Muscle layer of duodenum (tissue), 2 donors: Measurements from ENCODE around the gene NR2F2.

ENCODE experiments used
- H3K27ac ChIP-seq: one replicate; pipeline ENCODE4 v1.7.0; 2013; ENCODE audit warnings: mild to moderate bottlenecking, low read length
- H3K27me3 ChIP-seq: one replicate; pipeline ENCODE4 v1.7.0; 2013; ENCODE audit warnings: low read depth, mild to moderate bottlenecking, control low read depth, low read length
- H3K36me3 ChIP-seq, 2 donors: one replicate each; pipeline ENCODE4 v1.7.0; 2013; ENCODE audit warnings: low read length in 2 of 2, control low read depth in 1 of 2, mild to moderate bottlenecking in 1 of 2; ENCODE audit not compliant: insufficient read depth in 2 of 2, control insufficient read depth in 1 of 2
- H3K4me1 ChIP-seq, 2 donors: one replicate each; pipeline ENCODE4 v1.7.0; 2013; ENCODE audit warnings: low read length in 2 of 2, mild to moderate bottlenecking in 2 of 2, control low read depth in 1 of 2, moderate library complexity in 1 of 2; ENCODE audit not compliant: insufficient read depth in 2 of 2, control insufficient read depth in 1 of 2
- H3K4me3 ChIP-seq, 2 donors: one replicate each; pipeline ENCODE4 v1.7.0; 2013; ENCODE audit warnings: low read length in 2 of 2, low read depth in 1 of 2, mild to moderate bottlenecking in 1 of 2
- H3K9me3 ChIP-seq, 2 donors: one replicate each; pipeline ENCODE4 v1.7.0; 2013; ENCODE audit warnings: low read length in 2 of 2, control low read depth in 1 of 2, mild to moderate bottlenecking in 1 of 2; ENCODE audit not compliant: control insufficient read depth in 1 of 2
- donor health status: healthy.

The NR2F2 gene

DNA sequence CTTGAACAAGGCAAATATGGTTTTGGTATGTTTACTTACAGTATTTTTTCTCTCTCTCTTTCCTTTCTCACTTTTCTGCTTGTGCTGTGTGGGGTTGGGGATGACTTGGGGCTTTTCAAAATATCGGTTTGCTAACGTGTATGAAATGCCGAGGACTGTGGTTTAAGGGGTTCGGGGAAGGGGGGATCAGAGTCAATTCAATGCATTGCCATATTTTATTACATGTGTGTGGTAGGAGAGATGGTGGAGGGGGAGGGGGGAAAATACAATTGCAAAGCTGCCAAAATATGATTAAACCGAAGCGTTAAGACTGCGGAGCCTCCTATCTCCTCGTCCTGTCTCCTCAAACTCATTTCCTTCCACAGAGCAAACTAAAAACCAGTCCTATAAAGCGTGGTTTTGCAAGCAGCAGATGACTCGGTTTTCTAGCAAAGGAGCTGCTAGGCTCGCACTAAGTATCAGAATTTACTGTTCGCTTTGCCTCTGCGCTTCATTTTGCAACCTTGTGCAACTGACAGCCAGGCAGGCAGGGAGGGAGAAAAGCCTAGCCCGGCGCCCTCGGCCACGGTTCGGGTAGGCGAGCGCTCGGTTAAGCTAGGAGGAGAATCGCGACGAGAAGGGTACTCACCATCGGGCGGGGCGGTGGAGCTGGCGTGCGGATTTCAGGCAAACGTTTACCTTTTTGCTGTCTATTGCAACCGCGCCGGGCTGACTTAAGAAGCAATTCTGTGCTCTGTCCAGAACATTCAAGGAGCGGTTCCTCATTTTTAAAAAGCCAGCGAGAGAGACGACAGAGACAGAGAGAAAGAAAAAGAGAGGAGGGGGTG, 4.0 kb upstream of the NR2F2 start:
- Histone ChIP-seq H3K36me3 (no peaks in the 10 kb centered on the region), H3K9me3 (no peaks in the 10 kb centered on the region), H3K27me3 (peaks cover 12% of the 10 kb centered on the region), H3K4me3 (peak overlapping the region; percentile 72 to 88), H3K4me1 (peaks cover 6 to 7% of the 10 kb centered on the region in 2 donors), H3K27ac (peak overlapping the region; percentile 90)

DNA sequence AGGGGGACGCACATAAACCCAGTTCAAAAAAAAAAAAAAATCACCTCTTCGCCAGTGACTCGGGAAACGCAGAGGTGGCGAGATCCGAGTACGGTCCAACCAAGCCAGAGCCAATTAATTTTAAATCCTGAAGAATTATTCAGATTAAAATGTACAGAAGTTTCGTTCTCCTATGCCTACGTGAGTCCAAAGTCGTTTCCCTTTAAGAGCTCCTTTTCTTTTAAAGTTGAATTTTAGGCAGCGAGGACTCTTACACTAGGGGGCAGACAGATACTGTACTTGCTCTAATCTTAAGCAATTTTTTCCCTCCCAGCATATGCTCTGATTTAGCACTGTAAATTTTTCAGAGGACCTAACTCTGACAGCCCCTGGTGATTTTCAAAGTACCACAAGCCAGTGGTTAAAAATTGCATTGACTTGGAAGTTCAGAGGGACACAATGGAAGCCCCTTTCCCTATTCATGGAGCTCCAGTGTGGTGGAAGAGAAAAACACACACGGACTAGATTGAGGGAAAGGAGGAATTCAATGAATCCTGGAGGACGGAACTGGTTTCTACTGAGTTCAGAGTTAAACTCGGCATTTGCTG, 3.3 kb upstream of the NR2F2 start:
- Histone ChIP-seq H3K27me3 (peaks cover 8% of the 10 kb centered on the region), H3K36me3 (no peaks in the 10 kb centered on the region), H3K27ac (peak overlapping the region; percentile 90), H3K4me3 (peak overlapping the region; percentile 72 to 88), H3K9me3 (no peaks in the 10 kb centered on the region), H3K4me1 (peaks cover 6 to 7% of the 10 kb centered on the region in 2 donors)

DNA sequence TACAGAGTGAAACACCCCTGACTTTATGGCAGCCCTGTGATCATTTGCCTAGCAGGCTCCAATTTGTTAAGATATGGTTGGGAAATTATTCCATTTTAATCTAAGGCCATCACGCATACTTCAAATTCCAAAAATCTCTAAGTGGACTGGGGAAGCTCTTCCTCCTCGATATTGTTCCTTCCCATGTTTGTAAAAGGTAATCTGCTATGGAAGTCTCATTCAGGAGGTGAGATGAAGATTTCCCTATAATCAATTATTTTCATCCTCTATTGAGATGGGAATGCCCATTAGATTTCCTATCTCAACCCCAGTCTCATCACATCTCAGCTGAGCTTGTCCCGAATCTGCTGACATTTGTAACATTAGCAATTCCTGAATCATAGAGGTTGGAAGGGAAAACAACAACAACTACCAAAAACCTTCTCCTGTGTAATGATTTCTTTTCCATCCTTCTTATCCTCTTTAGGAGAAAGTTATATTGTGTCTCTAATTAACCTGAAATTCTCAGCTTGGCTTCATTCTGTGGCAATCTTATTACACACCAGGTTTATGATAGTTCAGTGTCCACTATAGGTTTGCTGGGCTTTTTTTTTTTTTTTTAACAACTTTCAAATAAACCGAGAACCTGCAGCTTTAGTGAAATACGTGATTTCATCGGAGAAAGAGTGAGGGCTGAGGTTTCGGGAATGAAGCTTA, 2.2 kb upstream of the NR2F2 start:
- peak overlapping the region; percentile 72 to 88 for H3K4me3 ChIP-seq
- H3K9me3 ChIP-seq = no peaks in the 10 kb centered on the region
- H3K27me3 ChIP-seq = peaks cover 4% of the 10 kb centered on the region
- H3K4me1 ChIP-seq = peaks cover 4 to 6% of the 10 kb centered on the region in 2 donors
- H3K27ac ChIP-seq = peak overlapping the region; percentile 90
- H3K36me3 ChIP-seq = no peaks in the 10 kb centered on the region

DNA sequence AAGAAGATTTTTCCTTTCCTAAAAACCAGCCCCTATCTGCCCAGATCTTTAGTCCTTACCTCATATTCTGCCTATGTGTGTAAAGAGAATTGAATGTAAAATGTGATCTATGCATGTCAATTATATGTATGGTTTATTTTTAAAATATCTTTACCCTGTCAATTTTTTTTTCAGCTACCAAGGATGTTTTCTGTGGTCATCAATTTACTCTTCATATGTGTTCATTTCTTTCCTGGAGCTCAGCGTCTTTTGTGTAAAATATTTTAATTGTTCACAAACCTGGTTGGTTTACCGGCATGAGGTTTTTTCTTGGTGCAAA, 1.7 kb upstream of the NR2F2 start:
- no peaks in the 10 kb centered on the region for H3K36me3 ChIP-seq
- peaks cover 0 to 6% of the 10 kb centered on the region in 2 donors for H3K4me1 ChIP-seq
- H3K27me3 ChIP-seq = peaks cover 2% of the 10 kb centered on the region
- no peaks in the 10 kb centered on the region for H3K9me3 ChIP-seq
- H3K4me3 ChIP-seq = peak overlapping the region; percentile 72 to 88
- H3K27ac ChIP-seq = peak overlapping the region; percentile 90

DNA sequence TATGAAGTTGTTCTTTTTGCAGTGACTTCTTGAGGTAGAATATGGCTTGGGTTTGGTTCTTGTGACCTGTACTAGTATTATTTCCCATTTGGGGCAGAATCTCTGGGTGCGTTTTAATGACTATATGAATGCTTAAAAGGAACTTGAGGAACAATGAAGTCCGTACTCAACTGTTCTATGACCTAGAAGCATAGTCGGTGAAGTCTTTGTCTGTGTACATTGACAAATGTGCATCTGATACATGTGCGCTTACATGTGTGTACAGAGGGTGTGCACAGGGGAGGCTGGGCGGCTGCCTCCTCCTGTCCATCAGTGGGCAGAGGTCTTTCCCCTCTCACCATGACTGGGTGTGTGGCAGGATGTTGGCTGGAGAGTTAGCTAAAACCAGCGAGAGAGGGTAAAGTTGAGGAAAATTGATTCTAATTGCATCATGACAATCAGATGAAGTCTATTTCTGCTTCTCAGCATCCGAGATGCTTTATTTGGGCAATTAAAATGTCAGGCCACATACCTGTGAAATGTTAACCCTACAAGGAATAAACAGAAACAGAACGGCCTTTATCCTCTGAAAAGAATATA, 1.0 kb upstream of the NR2F2 start:
- Histone ChIP-seq H3K9me3 (no peaks in the 10 kb centered on the region), H3K27me3 (no peaks in the 10 kb centered on the region), H3K4me1 (peaks cover 0 to 6% of the 10 kb centered on the region in 2 donors), H3K27ac (peak overlapping the region; percentile 90), H3K36me3 (no peaks in the 10 kb centered on the region), H3K4me3 (peak overlapping the region; percentile 72 to 88)

DNA sequence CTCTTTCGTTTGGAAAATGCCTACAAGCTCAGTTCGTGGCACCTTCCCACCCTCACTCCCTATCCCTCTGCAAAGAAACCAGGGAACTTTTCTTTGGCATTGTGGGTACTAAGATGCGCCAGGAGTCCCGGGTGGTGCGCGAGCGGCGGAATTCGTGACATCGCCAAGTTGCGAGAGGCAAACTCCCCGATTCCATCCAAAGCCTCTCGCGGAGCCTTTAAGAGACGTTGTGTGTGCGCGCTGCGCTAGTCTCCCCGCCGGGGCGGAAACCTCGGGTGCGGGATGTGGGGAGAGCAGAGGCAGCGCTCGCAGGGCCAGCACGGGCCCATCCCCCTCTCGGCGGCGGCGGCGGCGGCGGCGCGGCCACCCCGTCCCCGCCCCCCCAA, 443 bp upstream of the NR2F2 start:
- Histone ChIP-seq H3K4me3 (peak overlapping the region; percentile 72 to 88), H3K27ac (peak overlapping the region; percentile 90), H3K27me3 (no peaks in the 10 kb centered on the region)

DNA sequence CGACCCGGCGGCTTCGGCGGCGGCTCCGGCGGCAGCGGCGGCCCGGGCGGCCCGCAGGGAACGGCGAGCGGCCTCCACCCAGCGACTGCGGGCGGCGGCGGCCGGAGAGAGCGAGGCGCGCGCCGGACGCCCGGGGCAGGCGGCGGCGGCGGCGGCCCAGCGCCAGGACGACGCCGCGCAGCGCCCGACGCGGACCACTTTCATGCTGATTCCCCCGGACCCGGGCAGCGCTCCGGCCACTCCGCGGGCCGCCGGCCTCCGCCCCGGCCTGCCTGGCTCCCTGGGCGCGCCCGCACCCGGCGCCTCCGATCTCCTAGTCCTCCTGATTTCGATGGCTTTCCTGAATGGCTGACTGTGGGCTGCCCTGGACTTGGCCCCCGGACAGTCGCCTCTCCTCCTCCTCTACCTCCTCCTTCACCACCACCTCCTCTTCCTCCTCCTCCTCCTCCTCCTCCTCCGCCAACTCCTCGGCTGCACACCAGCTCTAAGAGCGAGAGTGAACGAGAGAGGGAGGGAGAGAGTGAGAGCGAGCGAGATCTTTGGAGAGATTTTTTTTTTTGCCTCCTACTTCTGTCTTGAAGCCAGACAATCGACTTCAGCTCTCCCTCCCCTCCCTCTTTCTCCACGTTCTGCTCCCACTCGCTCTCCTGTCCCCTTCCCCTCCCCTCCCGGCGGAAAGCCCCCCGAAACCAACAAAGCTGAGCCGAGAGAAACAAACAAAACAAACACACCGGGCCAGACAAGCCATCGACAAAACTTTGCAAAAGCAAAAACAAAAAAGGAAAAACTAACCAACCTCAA, 844 bp downstream of the NR2F2 start:
- Histone ChIP-seq H3K4me1 (peaks cover 0 to 6% of the 10 kb centered on the region in 2 donors), H3K27ac (peak overlapping the region; percentile 91), H3K36me3 (no peaks in the 10 kb centered on the region), H3K27me3 (no peaks in the 10 kb centered on the region), H3K4me3 (peak overlapping the region; percentile 80 to 95), H3K9me3 (no peaks in the 10 kb centered on the region)

More for the DNA sequence above, 443 bp upstream of the NR2F2 start:
- H3K9me3 ChIP-seq = no peaks in the 10 kb centered on the region
- H3K36me3 ChIP-seq = no peaks in the 10 kb centered on the region
- peaks cover 0 to 6% of the 10 kb centered on the region in 2 donors for H3K4me1 ChIP-seq

DNA sequence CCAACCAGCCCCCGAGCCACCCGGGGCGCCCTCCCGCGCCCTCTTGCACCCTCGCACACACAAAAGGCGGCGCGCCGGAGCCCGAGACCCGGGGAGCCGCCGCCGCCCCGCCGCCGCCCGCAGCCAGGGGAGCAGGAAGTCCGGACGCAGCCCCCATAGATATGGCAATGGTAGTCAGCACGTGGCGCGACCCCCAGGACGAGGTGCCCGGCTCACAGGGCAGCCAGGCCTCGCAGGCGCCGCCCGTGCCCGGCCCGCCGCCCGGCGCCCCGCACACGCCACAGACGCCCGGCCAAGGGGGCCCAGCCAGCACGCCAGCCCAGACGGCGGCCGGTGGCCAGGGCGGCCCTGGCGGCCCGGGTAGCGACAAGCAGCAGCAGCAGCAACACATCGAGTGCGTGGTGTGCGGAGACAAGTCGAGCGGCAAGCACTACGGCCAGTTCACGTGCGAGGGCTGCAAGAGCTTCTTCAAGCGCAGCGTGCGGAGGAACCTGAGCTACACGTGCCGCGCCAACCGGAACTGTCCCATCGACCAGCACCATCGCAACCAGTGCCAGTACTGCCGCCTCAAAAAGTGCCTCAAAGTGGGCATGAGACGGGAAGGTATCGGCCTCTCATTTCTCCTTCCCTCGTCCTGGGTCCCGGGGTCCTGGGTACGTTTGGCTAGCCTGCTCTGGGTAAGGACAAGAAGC, 1.6 kb downstream of the NR2F2 start:
- no peaks in the 10 kb centered on the region for H3K27me3 ChIP-seq
- H3K4me3 ChIP-seq = peak overlapping the region; percentile 95 to 98
- H3K27ac ChIP-seq = peak overlapping the region; percentile 93
- H3K36me3 ChIP-seq = no peaks in the 10 kb centered on the region
- H3K9me3 ChIP-seq = no peaks in the 10 kb centered on the region
- H3K4me1 ChIP-seq = peaks cover 0 to 6% of the 10 kb centered on the region in 2 donors

DNA sequence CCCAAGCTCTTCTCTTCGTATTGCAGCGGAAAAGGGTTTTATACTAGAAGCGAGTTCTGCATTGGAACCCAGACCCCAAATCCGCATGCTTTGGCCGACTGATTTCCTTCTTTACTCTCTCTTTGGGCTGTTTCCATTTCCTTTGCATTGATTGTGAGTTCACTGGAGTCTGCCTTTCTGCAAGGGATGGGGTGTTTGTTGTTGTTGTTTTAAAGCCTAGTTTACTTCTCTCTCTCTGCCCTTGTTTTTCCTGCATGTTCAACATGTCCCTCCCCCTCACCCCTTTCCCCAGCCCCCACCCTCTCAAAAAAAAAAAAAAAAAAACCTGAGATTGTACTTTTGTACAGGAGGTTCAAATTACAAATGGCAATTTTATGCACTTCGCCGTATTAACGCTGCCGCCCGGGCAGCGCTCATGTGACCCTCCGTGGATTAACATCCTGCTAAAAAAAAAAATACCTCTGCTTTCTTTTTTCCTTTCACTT, 2.2 kb downstream of the NR2F2 start:
- H3K36me3 ChIP-seq = no peaks in the 10 kb centered on the region
- H3K27me3 ChIP-seq = no peaks in the 10 kb centered on the region
- peak overlapping the region; percentile 95 to 98 for H3K4me3 ChIP-seq
- H3K9me3 ChIP-seq = no peaks in the 10 kb centered on the region
- H3K4me1 ChIP-seq = peaks cover 0 to 6% of the 10 kb centered on the region in 2 donors
- H3K27ac ChIP-seq = peak overlapping the region; percentile 93
